HepG2 (cell line): ENCODE results near the gene TPSD1. TPM values are rescaled to one million over a fixed set of nuclear protein-coding genes. Genes with fewer than 3 reads are reported as not detected.

Experiments used
- ARHGAP35 ChIP-seq: sonication (generic); formaldehyde crosslinking; IDR thresholded peaks from 2 replicates; pipeline ENCODE4 v1.9.0; 2022; ENCODE audit warnings: mild to moderate bottlenecking, inconsistent platforms, moderate library complexity, missing genetic modification reagents, borderline replicate concordance
- ARID4A ChIP-seq: sonication (generic); formaldehyde crosslinking; IDR thresholded peaks from 2 replicates; pipeline ENCODE4 v1.5.0; 2020; ENCODE audit warnings: mild to moderate bottlenecking, missing genetic modification reagents, borderline replicate concordance
- BORCS8-MEF2B ChIP-seq: sonication (generic); formaldehyde crosslinking; IDR thresholded peaks from 2 replicates; pipeline ENCODE4 v1.8.0; 2022; ENCODE audit warnings: mild to moderate bottlenecking, missing genetic modification reagents
- DMAP1 ChIP-seq: IDR thresholded peaks from 2 replicates; pipeline ENCODE4 v1.6.1; 2016
- ELF4 ChIP-seq: sonication (generic); formaldehyde crosslinking; IDR thresholded peaks from 2 replicates; pipeline ENCODE4 v1.5.0; 2020; ENCODE audit warnings: missing genetic modification reagents, mild to moderate bottlenecking, moderate library complexity, borderline replicate concordance
- FOXA1 ChIP-seq, 2 experiments: fragments of 450-650 bp in 1 of 2; sonication (generic) in 1 of 2; formaldehyde crosslinking in 1 of 2; IDR thresholded peaks; 2 replicates each; pipeline versions ENCODE4 v1.4.0 to v1.6.1; 2016 to 2020; ENCODE audit warnings: missing genetic modification reagents in 1 of 2
- FOXK1 ChIP-seq: sonication (generic); formaldehyde crosslinking; IDR thresholded peaks from 2 replicates; pipeline ENCODE4 v1.4.0; 2020; ENCODE audit warnings: low read depth, missing genetic modification reagents, borderline replicate concordance
- GFI1 ChIP-seq: sonication (generic); formaldehyde crosslinking; IDR thresholded peaks from 2 replicates; pipeline ENCODE4 v1.5.0; 2020; ENCODE audit warnings: missing genetic modification reagents, mild to moderate bottlenecking, borderline replicate concordance
- HOXA5 ChIP-seq: sonication (generic); formaldehyde crosslinking; IDR thresholded peaks from 2 replicates; pipeline ENCODE4 v1.4.0; 2020; ENCODE audit warnings: missing genetic modification reagents
- ISL2 ChIP-seq: sonication (generic); formaldehyde crosslinking; IDR thresholded peaks from 2 replicates; pipeline ENCODE4 v1.5.0; 2020; ENCODE audit warnings: missing genetic modification reagents
- LCORL ChIP-seq, 2 experiments: fragments of 450-650 bp in 1 of 2; sonication (generic) in 1 of 2; formaldehyde crosslinking in 1 of 2; IDR thresholded peaks; 2 replicates each; pipeline versions ENCODE4 v1.5.0 to v1.6.1; 2017 to 2020; ENCODE audit warnings: antibody characterized with exemption in 1 of 2, missing genetic modification reagents in 1 of 2
- MEIS2 ChIP-seq: sonication (generic); formaldehyde crosslinking; IDR thresholded peaks from 2 replicates; pipeline ENCODE4 v1.9.0; 2021; ENCODE audit warnings: mild to moderate bottlenecking, missing genetic modification reagents
- RBFOX2 ChIP-seq: fragments of 200-400 bp; formaldehyde crosslinking; IDR thresholded peaks from 2 replicates; pipeline ENCODE4 v1.6.1; 2017; ENCODE audit warnings: low read depth, mild to moderate bottlenecking, low read length
- RXRA ChIP-seq: sonication (generic); formaldehyde crosslinking; IDR thresholded peaks from 2 replicates; pipeline ENCODE4 v1.5.1; 2020; ENCODE audit warnings: missing genetic modification reagents
- SOX5 ChIP-seq: IDR thresholded peaks from 2 replicates; pipeline ENCODE4 v1.6.1; 2016; ENCODE audit warnings: borderline replicate concordance
- SOX6 ChIP-seq, 2 experiments: fragments of 450-650 bp in 1 of 2; sonication (generic) in 1 of 2; formaldehyde crosslinking in 1 of 2; IDR thresholded peaks; 2 replicates each; pipeline versions ENCODE4 v1.4.0 to v1.6.1; 2017 to 2020; ENCODE audit warnings: antibody characterized with exemption in 1 of 2, mild to moderate bottlenecking in 1 of 2, missing genetic modification reagents in 1 of 2
- STAG1 ChIP-seq: sonication (generic); formaldehyde crosslinking; IDR thresholded peaks from 2 replicates; pipeline ENCODE4 v1.4.0; 2020; ENCODE audit warnings: missing genetic modification reagents
- TBX3 ChIP-seq: fragments of 450-650 bp; IDR thresholded peaks from 2 replicates; pipeline ENCODE4 v1.6.1; 2017; ENCODE audit warnings: antibody characterized with exemption, mild to moderate bottlenecking, inconsistent platforms, borderline replicate concordance
- U2AF2 ChIP-seq: fragments of 200-400 bp; formaldehyde crosslinking; IDR thresholded peaks from 2 replicates; pipeline ENCODE4 v1.6.1; 2017; ENCODE audit warnings: low read depth, mild to moderate bottlenecking, low read length
- XRCC5 ChIP-seq: fragments of 200-400 bp; formaldehyde crosslinking; optimal IDR thresholded peaks from 2 replicates; pipeline ENCODE3; 2017; ENCODE audit warnings: mild to moderate bottlenecking, low read length
- ZBTB7A ChIP-seq: sonication (generic); formaldehyde crosslinking; IDR thresholded peaks from 2 replicates; pipeline ENCODE4 v1.8.0; 2022; ENCODE audit warnings: mild to moderate bottlenecking, missing genetic modification reagents
- ZBTB7B ChIP-seq: sonication (generic); formaldehyde crosslinking; IDR thresholded peaks from 2 replicates; pipeline ENCODE4 v1.4.0; 2020; ENCODE audit warnings: missing genetic modification reagents
- ZNF24 ChIP-seq: fragments of 450-650 bp; IDR thresholded peaks from 2 replicates; pipeline ENCODE4 v1.6.1; 2017; ENCODE audit warnings: antibody characterized with exemption, mild to moderate bottlenecking
- ZNF629 ChIP-seq: sonication (generic); formaldehyde crosslinking; conservative IDR thresholded peaks from 2 replicates; pipeline ENCODE4 v1.5.0; 2020; ENCODE audit warnings: missing genetic modification reagents
- ZNF777 ChIP-seq: sonication (generic); formaldehyde crosslinking; IDR thresholded peaks from 2 replicates; pipeline ENCODE4 v1.4.0; 2020; ENCODE audit warnings: missing genetic modification reagents
- polyA plus RNA-seq, 8 experiments: library from polyadenylated mRNA; depleted of rRNA in 3 of 8; stranded (reverse) in 7 of 8; unstranded in 1 of 8; fragments of >200 nt; fragmentation: Illumina TruSeq in 4 of 8; extraction: Trizol in 4 of 8; gene quantifications; 2 replicates each; pipeline versions ENCODE4 v1.2.1 to v1.2.3, GENCODE V29; 2011 to 2016; ENCODE audit warnings: low read depth in 4 of 8, missing spikeins in 1 of 8, mixed read lengths in 1 of 8; ENCODE audit not compliant: insufficient read depth in 1 of 8
- total RNA-seq, 5 experiments: library from RNA; depleted of rRNA; stranded (reverse); fragments of >200 nt; fragmentation: Illumina TruSeq; extraction: Trizol; gene quantifications; 2 replicates each; pipeline ENCODE4 v1.2.3, GENCODE V29; 2016; ENCODE audit warnings: low read depth in 1 of 5

TPSD1 gene
- total and polyA plus RNA-seq, 2 of the 13 experiments (the other 11 are each of a cell fraction or from before 2014, with no cell fraction given), result not detected

DNA sequence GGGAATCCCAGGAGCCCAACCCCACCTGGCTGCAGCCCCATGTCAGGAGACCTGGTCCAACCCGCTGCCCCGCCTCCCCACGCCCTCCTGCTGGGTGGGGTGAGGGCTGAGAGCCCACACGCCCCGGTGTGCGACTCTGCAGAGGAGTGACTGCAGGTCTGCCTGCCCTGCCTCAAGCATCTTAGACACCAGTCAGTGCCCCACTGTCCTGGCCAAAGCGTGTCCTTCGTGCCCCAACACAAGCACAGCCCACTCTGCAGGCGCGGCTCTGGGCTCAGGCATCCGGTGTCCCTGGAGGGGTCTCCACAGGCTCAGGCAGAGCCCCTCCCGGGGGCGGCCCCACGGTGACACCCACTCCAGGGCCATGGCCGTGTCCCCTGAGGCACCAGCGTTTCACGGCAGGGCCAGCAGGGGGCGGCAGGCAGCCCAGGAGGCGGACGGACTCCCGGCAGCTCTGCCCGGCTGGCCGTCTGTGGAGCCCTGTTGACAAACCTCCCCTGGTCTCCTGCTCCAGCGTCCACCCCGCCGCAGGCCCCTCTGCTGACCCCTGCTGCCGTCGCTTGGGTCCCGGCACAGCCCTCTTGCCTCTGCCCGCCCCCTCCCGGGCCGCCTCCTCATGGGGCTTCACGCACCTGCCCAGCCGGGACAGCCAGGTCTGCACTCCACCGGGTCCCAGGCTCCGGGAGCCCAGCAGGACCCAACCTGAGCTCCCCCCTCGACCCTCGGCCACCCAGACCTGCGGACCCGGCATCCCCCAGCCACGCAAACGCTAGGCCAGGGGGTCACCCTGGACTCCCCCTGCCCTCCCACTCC lies 45.0 kb downstream of the TPSD1 start (continued):
- TF ChIP-seq ARHGAP35 (CRISPR knock-in tag), result no peak
- TF ChIP-seq ISL2 (CRISPR knock-in tag), result no peak
- peak; percentile 44 for TF ChIP-seq STAG1 (CRISPR knock-in tag)
- 0 out of 2 replicates have a peak, but pooled peaks have one; percentile 51 for TF ChIP-seq ZBTB7B (CRISPR knock-in tag)
- TF ChIP-seq MEIS2, result no peak
- peak; percentile 91 for TF ChIP-seq ZNF777 (CRISPR knock-in tag)
- no peak for TF ChIP-seq DMAP1 (CRISPR knock-in tag)
- no peak for TF ChIP-seq ELF4 (CRISPR knock-in tag)
- peak; percentile 82 for TF ChIP-seq ZNF24
- TF ChIP-seq ARID4A (CRISPR knock-in tag), result peak; percentile 32; the same call in 1 of the 2 replicates
- TF ChIP-seq TBX3, result no peak
- TF ChIP-seq RBFOX2, result 0 out of 2 replicates have a peak, but pooled peaks have one; percentile 24
- peak; percentile 41; the same call in 1 of the 2 replicates for TF ChIP-seq FOXK1 (CRISPR knock-in tag)
- no peak for TF ChIP-seq BORCS8-MEF2B (CRISPR knock-in tag)
- no peak for TF ChIP-seq ZNF629 (CRISPR knock-in tag)
- TF ChIP-seq ZBTB7A (CRISPR knock-in tag), result peak; percentile 76; the same call in 1 of the 2 replicates
- TF ChIP-seq HOXA5 (CRISPR knock-in tag), result 0 out of 2 replicates have a peak, but pooled peaks have one; percentile 11
- no peak for TF ChIP-seq SOX6 (IDR thresholded peaks at IDR 0.05)
- TF ChIP-seq SOX6 (CRISPR knock-in tag; IDR thresholded peaks at IDR 0.05), result no peak
- 0 out of 2 replicates have a peak, but pooled peaks have one; percentile 20 for TF ChIP-seq SOX5
- TF ChIP-seq LCORL (IDR thresholded peaks at IDR 0.05), result no peak
- peak; percentile 40; the same call in 1 of the 2 replicates for TF ChIP-seq LCORL (CRISPR knock-in tag; IDR thresholded peaks at IDR 0.05)
- TF ChIP-seq RXRA, result peak; percentile 59; the same call in 1 of the 2 replicates
- TF ChIP-seq U2AF2, result no peak
- no peak for TF ChIP-seq FOXA1 (IDR thresholded peaks at IDR 0.05)
- peak; percentile 90 for TF ChIP-seq FOXA1 (CRISPR knock-in tag; IDR thresholded peaks at IDR 0.05)
- TF ChIP-seq XRCC5, result peak; percentile 67
- peak; percentile 49; the same call in 1 of the 2 replicates for TF ChIP-seq GFI1 (CRISPR knock-in tag)
